SK-N-SH (cell line): ENCODE measurements around the gene ADAMTS3. TPM values are rescaled to one million over a fixed set of nuclear protein-coding genes. Genes with fewer than 3 reads are reported as not detected.

Experiments
- CTCF ChIA-PET: fragments of 300-600, 350-600 bp; formaldehyde crosslinking; extraction: SDS; loops from one replicate; lab custom pipeline; 2021; lab: Yijun Ruan, JAX
- POLR2A ChIA-PET: fragments of 350-600 bp; sonication (Branson Sonifier 250); formaldehyde crosslinking; extraction: SDS; loops from one replicate; lab custom pipeline; 2020; ENCODE audit warnings: antibody characterized with exemption, inconsistent platforms; lab: Yijun Ruan, JAX
- DNase-seq: peaks from one replicate; pipeline ENCODE4 v3.0.0; 2012
- H2AFZ ChIP-seq: fragments of 200-600 bp; sonication (generic); 2 replicates; pipeline ENCODE4 v1.8.1; 2016; ENCODE audit warnings: antibody characterized with exemption, mild to moderate bottlenecking, low read depth
- H3F3A ChIP-seq: fragments of 200-600 bp; sonication (generic); replicated peaks from 2 replicates; pipeline ENCODE3; 2016; ENCODE audit warnings: antibody characterized with exemption, mild to moderate bottlenecking; ENCODE audit not compliant: insufficient read depth
- H3K27ac ChIP-seq, 2 experiments: fragments of 200-500 bp in 1 of 2; fragments of 200-600 bp in 1 of 2; sonication (Bioruptor generic) in 1 of 2; sonication (generic), shearing (Covaris generic) in 1 of 2; 2 replicates each; pipeline versions ENCODE4 v1.5.1 to v1.6.1; 2014 to 2016; ENCODE audit warnings: low read depth in 2 of 2, inconsistent platforms in 1 of 2, low read length in 1 of 2, mild to moderate bottlenecking in 1 of 2, mixed read lengths in 1 of 2
- H3K27me3 ChIP-seq: fragments of 200-600 bp; sonication (generic), shearing (Covaris generic); 2 replicates; pipeline ENCODE4 v1.6.1; 2016; ENCODE audit warnings: mixed run types; ENCODE audit not compliant: insufficient read depth
- H3K36me3 ChIP-seq, 2 experiments: fragments of 200-500 bp in 1 of 2; fragments of 200-600 bp in 1 of 2; sonication (Bioruptor generic) in 1 of 2; sonication (generic) in 1 of 2; replicated peaks in 1 of 2; 2 replicates each; pipeline versions ENCODE3 to v1.5.1; 2014 to 2016; ENCODE audit warnings: low read length in 1 of 2, mild to moderate bottlenecking in 1 of 2; ENCODE audit not compliant: insufficient read depth in 2 of 2, control insufficient read depth in 1 of 2
- H3K4me1 ChIP-seq, 2 experiments: fragments of 200-500 bp in 1 of 2; fragments of 200-600 bp in 1 of 2; sonication (Bioruptor generic) in 1 of 2; sonication (generic), shearing (Covaris generic) in 1 of 2; 2 replicates each; pipeline versions ENCODE4 v1.5.1 to v1.6.1; 2014 to 2016; ENCODE audit warnings: low read depth in 1 of 2, low read length in 1 of 2, mixed run types in 1 of 2; ENCODE audit not compliant: insufficient read depth in 2 of 2, control insufficient read depth in 1 of 2
- H3K4me2 ChIP-seq: fragments of 200-600 bp; sonication (generic), shearing (Covaris generic); 2 replicates; pipeline ENCODE4 v1.6.1; 2017; ENCODE audit warnings: mixed run types
- H3K4me3 ChIP-seq, 2 experiments: fragments of 200-500 bp in 1 of 2; fragments of 200-600 bp in 1 of 2; sonication (Bioruptor generic) in 1 of 2; sonication (generic), shearing (Covaris generic) in 1 of 2; 2 replicates each; pipeline versions ENCODE4 v1.5.1 to v1.8.1; 2014 to 2016; ENCODE audit warnings: low read depth in 2 of 2, inconsistent platforms in 1 of 2, low read length in 1 of 2, mild to moderate bottlenecking in 1 of 2, mixed read lengths in 1 of 2, moderate library complexity in 1 of 2
- H3K79me2 ChIP-seq: fragments of 200-600 bp; sonication (generic); 2 replicates; pipeline ENCODE4 v1.8.1; 2017; ENCODE audit warnings: mild to moderate bottlenecking; ENCODE audit not compliant: insufficient read depth
- H3K9ac ChIP-seq: fragments of 200-600 bp; sonication (generic); 2 replicates; pipeline ENCODE4 v1.6.1; 2017; ENCODE audit warnings: mixed run types
- H3K9me2 ChIP-seq: fragments of 200-600 bp; sonication (generic); 2 replicates; pipeline ENCODE4 v1.6.1; 2017; ENCODE audit warnings: mixed run types
- H3K9me3 ChIP-seq: fragments of 200-600 bp; sonication (generic); 2 replicates; pipeline ENCODE4 v1.6.1; 2017; ENCODE audit warnings: mixed run types, mild to moderate bottlenecking, moderate library complexity
- H4K20me1 ChIP-seq: fragments of 200-600 bp; sonication (generic); 2 replicates; pipeline ENCODE4 v1.6.1; 2017; ENCODE audit warnings: mild to moderate bottlenecking, mixed run types; ENCODE audit not compliant: insufficient read depth
- CHD2 ChIP-seq: fragments of 150-350 bp; IDR thresholded peaks from 2 replicates; pipeline ENCODE4 v1.6.1; 2018; ENCODE audit warnings: low read length; ENCODE audit not compliant: partially characterized antibody
- CTCF ChIP-seq: fragments of 200-600 bp; sonication (generic); IDR thresholded peaks from 2 replicates; pipeline ENCODE4 v1.6.1; 2017; ENCODE audit warnings: antibody characterized with exemption, mild to moderate bottlenecking, moderate library complexity
- ELF1 ChIP-seq: IDR thresholded peaks from 2 replicates; pipeline ENCODE4 v1.4.0; 2012
- EZH2phosphoT487 ChIP-seq: fragments of 200-600 bp; sonication (generic); IDR thresholded peaks from 2 replicates; pipeline ENCODE4 v1.6.1; 2017; ENCODE audit warnings: low read depth, mixed run types, mild to moderate bottlenecking, antibody characterized with exemption, moderate library complexity, borderline replicate concordance
- FOSL2 ChIP-seq: IDR thresholded peaks from 2 replicates; pipeline ENCODE4 v1.4.0; 2012; ENCODE audit warnings: low read depth, mild to moderate bottlenecking, moderate library complexity, borderline replicate concordance
- FOXJ3 ChIP-seq: sonication (generic); formaldehyde crosslinking; IDR thresholded peaks from 2 replicates; pipeline ENCODE4 v1.5.1; 2020; ENCODE audit warnings: mild to moderate bottlenecking, missing genetic modification reagents
- FOXM1 ChIP-seq: IDR thresholded peaks from 2 replicates; pipeline ENCODE4 v1.4.0; 2012; ENCODE audit warnings: low read depth, mild to moderate bottlenecking
- GATA2 ChIP-seq: sonication (generic); formaldehyde crosslinking; IDR thresholded peaks from 2 replicates; pipeline ENCODE4 v1.5.0; 2020; ENCODE audit warnings: mild to moderate bottlenecking, missing genetic modification reagents
- MEF2A ChIP-seq: IDR thresholded peaks from 2 replicates; pipeline ENCODE4 v1.4.0; 2012; ENCODE audit warnings: low read depth, borderline replicate concordance
- PBX3 ChIP-seq: IDR thresholded peaks from 2 replicates; pipeline ENCODE4; 2012
- RAD21 ChIP-seq: IDR thresholded peaks from 2 replicates; pipeline ENCODE4 v1.6.1; 2012; ENCODE audit warnings: mild to moderate bottlenecking, low read length
- RCOR1 ChIP-seq: fragments of 150-350 bp; IDR thresholded peaks from 2 replicates; pipeline ENCODE4 v1.6.1; 2017; ENCODE audit warnings: antibody characterized with exemption, low read length
- RFX5 ChIP-seq: IDR thresholded peaks from 2 replicates; pipeline ENCODE4 v1.6.1; 2012; ENCODE audit warnings: mild to moderate bottlenecking, improper control_type of control experiment, low read length
- RXRA ChIP-seq: IDR thresholded peaks from 2 replicates; pipeline ENCODE4 v1.4.0; 2012; ENCODE audit warnings: low read depth, mild to moderate bottlenecking, borderline replicate concordance
- SMC3 ChIP-seq: IDR thresholded peaks from 2 replicates; pipeline ENCODE4 v1.6.1; 2012; ENCODE audit warnings: low read depth, low read length, improper control_type of control experiment
- TAF1 ChIP-seq: IDR thresholded peaks from 2 replicates; pipeline ENCODE4 v1.6.1; 2012; ENCODE audit warnings: low read depth, mild to moderate bottlenecking, low read length, moderate library complexity, borderline replicate concordance
- USF2 ChIP-seq: fragments of 150-350 bp; IDR thresholded peaks from 2 replicates; pipeline ENCODE4 v1.6.1; 2017; ENCODE audit warnings: antibody characterized with exemption, low read length, low read depth, borderline replicate concordance
- WGBS: methylation state at CpG from one replicate; pipeline ENCODE4 v1.1.6; 2017; ENCODE audit warnings: low lambda C conversion rate; 5-methylcytosine and 5-hydroxymethylcytosine counted together
- polyA plus RNA-seq, 3 experiments: library from polyadenylated mRNA; depleted of rRNA; stranded (reverse); fragments of >200 nt; gene quantifications; 2 replicates each; pipeline ENCODE4 v1.2.3, GENCODE V29; 2012
- TF ChIP-seq, protein P1 (sequence below): IDR thresholded peaks from 2 replicates; pipeline ENCODE4 v1.4.0; 2012; ENCODE audit warnings: low read depth, borderline replicate concordance
- TF ChIP-seq, protein P2 (sequence below): IDR thresholded peaks from 2 replicates; pipeline ENCODE4 v1.4.0; 2012; ENCODE audit warnings: low read depth
- TF ChIP-seq, protein P3 (sequence below): IDR thresholded peaks from 2 replicates; pipeline ENCODE4 v1.6.1; 2012; ENCODE audit warnings: mild to moderate bottlenecking, low read depth, low read length, moderate library complexity

Gene ADAMTS3
- polyA plus RNA-seq, 1 of the 3 experiments (the other 2 are of a cell fraction), result 0.99 TPM

GRCh38 chr4:72394012-72394663 is 174.9 kb downstream of the ADAMTS3 start:
- H3K4me2 ChIP-seq, result no peak overlapping the region
- WGBS, result 94% methylated on average over 3 of the region's 3 CpGs
- CTCF ChIA-PET, result interaction anchor here (0.9 kb wide), 1 partner anchor 51 kb away, joined by 4 read pairs; no protein-coding TSS in a partner anchor
- no peak for TF ChIP-seq RCOR1
- no peak for TF ChIP-seq ELF1
- TF ChIP-seq, protein P1, sequence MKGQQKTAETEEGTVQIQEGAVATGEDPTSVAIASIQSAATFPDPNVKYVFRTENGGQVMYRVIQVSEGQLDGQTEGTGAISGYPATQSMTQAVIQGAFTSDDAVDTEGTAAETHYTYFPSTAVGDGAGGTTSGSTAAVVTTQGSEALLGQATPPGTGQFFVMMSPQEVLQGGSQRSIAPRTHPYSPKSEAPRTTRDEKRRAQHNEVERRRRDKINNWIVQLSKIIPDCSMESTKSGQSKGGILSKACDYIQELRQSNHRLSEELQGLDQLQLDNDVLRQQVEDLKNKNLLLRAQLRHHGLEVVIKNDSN, result no peak
- no peak for TF ChIP-seq FOXM1
- no peak for TF ChIP-seq TAF1
- TF ChIP-seq RFX5, result no peak
- TF ChIP-seq RAD21, result no peak
- TF ChIP-seq EZH2phosphoT487, result no peak
- no peak for TF ChIP-seq MEF2A
- TF ChIP-seq SMC3, result no peak
- TF ChIP-seq FOXJ3 (CRISPR knock-in tag), result no peak
- TF ChIP-seq, protein P2, sequence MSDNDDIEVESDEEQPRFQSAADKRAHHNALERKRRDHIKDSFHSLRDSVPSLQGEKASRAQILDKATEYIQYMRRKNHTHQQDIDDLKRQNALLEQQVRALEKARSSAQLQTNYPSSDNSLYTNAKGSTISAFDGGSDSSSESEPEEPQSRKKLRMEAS, result no peak
- TF ChIP-seq USF2, result no peak
- no peak for TF ChIP-seq CTCF
- TF ChIP-seq PBX3, result no peak
- no peak for TF ChIP-seq FOSL2
- no peak for TF ChIP-seq RXRA
- no peak for TF ChIP-seq GATA2 (CRISPR knock-in tag)
- TF ChIP-seq CHD2, result no peak
- TF ChIP-seq, protein P3, sequence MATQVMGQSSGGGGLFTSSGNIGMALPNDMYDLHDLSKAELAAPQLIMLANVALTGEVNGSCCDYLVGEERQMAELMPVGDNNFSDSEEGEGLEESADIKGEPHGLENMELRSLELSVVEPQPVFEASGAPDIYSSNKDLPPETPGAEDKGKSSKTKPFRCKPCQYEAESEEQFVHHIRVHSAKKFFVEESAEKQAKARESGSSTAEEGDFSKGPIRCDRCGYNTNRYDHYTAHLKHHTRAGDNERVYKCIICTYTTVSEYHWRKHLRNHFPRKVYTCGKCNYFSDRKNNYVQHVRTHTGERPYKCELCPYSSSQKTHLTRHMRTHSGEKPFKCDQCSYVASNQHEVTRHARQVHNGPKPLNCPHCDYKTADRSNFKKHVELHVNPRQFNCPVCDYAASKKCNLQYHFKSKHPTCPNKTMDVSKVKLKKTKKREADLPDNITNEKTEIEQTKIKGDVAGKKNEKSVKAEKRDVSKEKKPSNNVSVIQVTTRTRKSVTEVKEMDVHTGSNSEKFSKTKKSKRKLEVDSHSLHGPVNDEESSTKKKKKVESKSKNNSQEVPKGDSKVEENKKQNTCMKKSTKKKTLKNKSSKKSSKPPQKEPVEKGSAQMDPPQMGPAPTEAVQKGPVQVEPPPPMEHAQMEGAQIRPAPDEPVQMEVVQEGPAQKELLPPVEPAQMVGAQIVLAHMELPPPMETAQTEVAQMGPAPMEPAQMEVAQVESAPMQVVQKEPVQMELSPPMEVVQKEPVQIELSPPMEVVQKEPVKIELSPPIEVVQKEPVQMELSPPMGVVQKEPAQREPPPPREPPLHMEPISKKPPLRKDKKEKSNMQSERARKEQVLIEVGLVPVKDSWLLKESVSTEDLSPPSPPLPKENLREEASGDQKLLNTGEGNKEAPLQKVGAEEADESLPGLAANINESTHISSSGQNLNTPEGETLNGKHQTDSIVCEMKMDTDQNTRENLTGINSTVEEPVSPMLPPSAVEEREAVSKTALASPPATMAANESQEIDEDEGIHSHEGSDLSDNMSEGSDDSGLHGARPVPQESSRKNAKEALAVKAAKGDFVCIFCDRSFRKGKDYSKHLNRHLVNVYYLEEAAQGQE, result no peak
- TF ChIP-seq, all 33 proteins: peak for 0
- H3K9me2 ChIP-seq, result no peaks in the 10 kb centered on the region
- POLR2A ChIA-PET, result interaction anchor here (0.7 kb wide), 1 partner anchor 28 kb away, joined by 3 read pairs; no protein-coding TSS in a partner anchor
- H3K4me1 ChIP-seq, result peaks cover 0 to 10% of the 10 kb centered on the region in 2 experiments; a peak in 2 of 4 replicates
- no peaks in the 10 kb centered on the region for H3K36me3 ChIP-seq
- DNase-seq, result no peak
- no peaks in the 10 kb centered on the region for H4K20me1 ChIP-seq
- no peaks in the 10 kb centered on the region for H3K9me3 ChIP-seq
- H3K27me3 ChIP-seq, result no peaks in the 10 kb centered on the region
- H2AFZ ChIP-seq, result no peak overlapping the region
- H3K9ac ChIP-seq, result no peak overlapping the region
- H3K27ac ChIP-seq, result no peak overlapping the region
- H3K79me2 ChIP-seq, result no peaks in the 10 kb centered on the region
- peaks cover 9% of the 10 kb centered on the region for H3F3A ChIP-seq
- H3K4me3 ChIP-seq, result no peak overlapping the region
